DND-41 (cell line): ENCODE data around the gene MAP3K5.

Source experiments
- ATAC-seq: fragments of 200-7000 bp; cut with Tn5 transposase; 3 replicates; pipeline ENCODE4 v1.9.1; 2021; ENCODE audit warnings: low read depth; ENCODE audit not compliant: insufficient read depth
- DNase-seq: peaks from one replicate; pipeline ENCODE4 v3.0.0-alpha.2; 2020
- H2AFZ ChIP-seq: 2 replicates; pipeline ENCODE4 v1.6.0; 2012; ENCODE audit warnings: low read depth, low read length
- H3K27ac ChIP-seq: 2 replicates; pipeline ENCODE4 v1.5.1; 2012; ENCODE audit warnings: low read length, inconsistent platforms
- H3K27me3 ChIP-seq: fragments of 200-600 bp; sonication (generic); 2 replicates; pipeline ENCODE4 v1.6.0; 2012; ENCODE audit warnings: low read length, mild to moderate bottlenecking, inconsistent platforms; ENCODE audit not compliant: insufficient read depth, poor library complexity
- H3K36me3 ChIP-seq: 2 replicates; pipeline ENCODE4 v1.5.1; 2012; ENCODE audit warnings: low read length, inconsistent platforms; ENCODE audit not compliant: insufficient read depth
- H3K4me1 ChIP-seq: 2 replicates; pipeline ENCODE4 v1.5.1; 2012; ENCODE audit warnings: mild to moderate bottlenecking, low read length; ENCODE audit not compliant: insufficient read depth
- H3K4me2 ChIP-seq: 2 replicates; pipeline ENCODE4 v1.6.0; 2012; ENCODE audit warnings: mild to moderate bottlenecking, moderate library complexity, low read length, inconsistent platforms; ENCODE audit not compliant: insufficient read depth
- H3K4me3 ChIP-seq, 2 experiments: fragments of 200-600 bp in 1 of 2; shearing (Covaris generic) in 1 of 2; 2 replicates each; pipeline ENCODE4 v1.5.1; 2012 to 2016; ENCODE audit warnings: inconsistent platforms in 2 of 2, low read length in 2 of 2, mild to moderate bottlenecking in 2 of 2, low read depth in 1 of 2, moderate library complexity in 1 of 2
- H3K79me2 ChIP-seq: 2 replicates; pipeline ENCODE4 v1.6.0; 2012; ENCODE audit warnings: low read length, inconsistent platforms; ENCODE audit not compliant: insufficient read depth
- H3K9ac ChIP-seq: 2 replicates; pipeline ENCODE4 v1.6.0; 2012; ENCODE audit warnings: low read depth, mild to moderate bottlenecking, inconsistent platforms, low read length, moderate library complexity
- H3K9me3 ChIP-seq: 2 replicates; pipeline ENCODE4 v1.5.1; 2012; ENCODE audit warnings: low read length, moderate library complexity, mild to moderate bottlenecking, inconsistent platforms; ENCODE audit not compliant: insufficient read depth, severe bottlenecking
- H4K20me1 ChIP-seq: 2 replicates; pipeline ENCODE4 v1.6.0; 2012; ENCODE audit warnings: low read length; ENCODE audit not compliant: insufficient read depth
- EZH2 ChIP-seq: IDR thresholded peaks from 3 replicates; pipeline ENCODE4 v1.6.1; 2012; ENCODE audit warnings: borderline replicate concordance, low read depth, mild to moderate bottlenecking, moderate library complexity, low read length, inconsistent platforms; ENCODE audit not compliant: severe bottlenecking
- TF ChIP-seq, protein P1 (sequence below): IDR thresholded peaks from 2 replicates; pipeline ENCODE4 v1.5.1; 2012; ENCODE audit warnings: borderline replicate concordance, low read length, moderate library complexity, mild to moderate bottlenecking; ENCODE audit not compliant: poor library complexity, severe bottlenecking; ENCODE audit errors: extremely low read depth

Gene MAP3K5

DNA sequence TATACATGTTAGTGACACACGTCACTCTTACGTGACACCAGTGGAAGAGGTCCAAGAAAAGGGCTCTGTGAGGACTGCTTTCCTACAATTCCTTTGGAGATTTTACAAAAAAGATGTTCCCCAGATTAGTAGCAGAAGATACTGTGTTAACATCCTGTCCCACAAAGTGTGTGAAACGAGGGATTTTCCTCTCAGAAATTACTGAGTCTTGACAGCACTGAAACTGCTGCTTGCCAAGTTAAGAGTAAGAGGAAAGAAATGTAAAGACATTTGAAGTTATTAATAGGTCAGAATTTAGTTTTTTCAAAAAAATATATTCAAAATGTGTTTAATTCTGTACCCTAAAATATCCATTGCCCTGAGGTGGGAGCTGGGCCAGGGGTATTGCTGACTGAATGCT, 183.3 kb downstream of the MAP3K5 start:
- ATAC-seq: no peak
- Histone ChIP-seq H3K27me3 (peaks cover 3% of the 10 kb centered on the region), H2AFZ (no peak overlapping the region), H3K4me2 (no peak overlapping the region), H3K4me1 (no peaks in the 10 kb centered on the region), H3K4me3 (no peak overlapping the region), H4K20me1 (no peaks in the 10 kb centered on the region), H3K9ac (no peak overlapping the region), H3K79me2 (no peaks in the 10 kb centered on the region), H3K9me3 (no peaks in the 10 kb centered on the region), H3K27ac (no peak overlapping the region), H3K36me3 (no peaks in the 10 kb centered on the region)
- TF ChIP-seq, protein P1, sequence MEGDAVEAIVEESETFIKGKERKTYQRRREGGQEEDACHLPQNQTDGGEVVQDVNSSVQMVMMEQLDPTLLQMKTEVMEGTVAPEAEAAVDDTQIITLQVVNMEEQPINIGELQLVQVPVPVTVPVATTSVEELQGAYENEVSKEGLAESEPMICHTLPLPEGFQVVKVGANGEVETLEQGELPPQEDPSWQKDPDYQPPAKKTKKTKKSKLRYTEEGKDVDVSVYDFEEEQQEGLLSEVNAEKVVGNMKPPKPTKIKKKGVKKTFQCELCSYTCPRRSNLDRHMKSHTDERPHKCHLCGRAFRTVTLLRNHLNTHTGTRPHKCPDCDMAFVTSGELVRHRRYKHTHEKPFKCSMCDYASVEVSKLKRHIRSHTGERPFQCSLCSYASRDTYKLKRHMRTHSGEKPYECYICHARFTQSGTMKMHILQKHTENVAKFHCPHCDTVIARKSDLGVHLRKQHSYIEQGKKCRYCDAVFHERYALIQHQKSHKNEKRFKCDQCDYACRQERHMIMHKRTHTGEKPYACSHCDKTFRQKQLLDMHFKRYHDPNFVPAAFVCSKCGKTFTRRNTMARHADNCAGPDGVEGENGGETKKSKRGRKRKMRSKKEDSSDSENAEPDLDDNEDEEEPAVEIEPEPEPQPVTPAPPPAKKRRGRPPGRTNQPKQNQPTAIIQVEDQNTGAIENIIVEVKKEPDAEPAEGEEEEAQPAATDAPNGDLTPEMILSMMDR: no peak
- TF ChIP-seq EZH2: no peak
- DNase-seq: no peak

DNA sequence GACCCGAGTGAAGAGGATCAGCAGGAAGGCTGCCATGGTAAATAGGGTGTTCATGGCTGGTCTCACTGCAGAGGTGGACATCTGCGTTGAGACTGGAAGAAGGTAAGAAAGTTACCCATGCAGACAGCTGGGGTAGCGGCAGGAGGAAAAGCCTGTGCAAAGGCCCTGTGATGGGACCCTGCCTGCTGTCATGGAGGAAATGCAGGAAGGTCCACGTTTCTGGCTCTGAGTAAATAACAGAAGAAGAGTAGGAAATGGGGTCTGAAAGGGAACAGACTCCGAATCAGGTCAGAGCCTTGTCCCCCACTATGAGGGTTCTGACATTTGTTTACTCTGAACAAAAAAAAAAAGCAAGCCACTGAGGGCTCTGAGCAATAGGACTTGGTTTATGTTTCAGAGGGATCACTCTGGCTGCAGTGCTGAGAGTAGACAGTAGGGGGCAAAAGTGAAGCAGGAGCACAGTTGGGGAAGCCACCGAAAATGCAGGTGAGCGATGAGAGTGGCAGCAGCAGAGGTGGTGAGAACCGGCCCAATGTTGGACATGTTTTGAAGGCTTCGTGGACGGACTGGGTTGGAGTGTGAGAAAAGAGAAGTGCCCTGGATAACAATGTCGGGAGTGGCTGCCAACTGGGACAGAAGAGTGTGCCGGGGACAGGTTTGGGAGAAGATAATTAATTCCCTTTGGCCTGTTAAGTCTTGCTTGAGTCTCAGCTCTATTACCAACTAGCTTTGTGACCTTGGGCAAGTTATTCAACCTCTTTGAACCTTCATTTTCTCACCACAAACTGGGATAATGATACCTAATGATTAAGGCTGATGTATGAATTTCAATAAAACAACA, 184.1 kb downstream of the MAP3K5 start:
- Histone ChIP-seq H3K36me3 (no peaks in the 10 kb centered on the region), H3K27ac (no peak overlapping the region), H3K4me2 (no peak overlapping the region), H3K9me3 (no peaks in the 10 kb centered on the region), H3K4me1 (no peaks in the 10 kb centered on the region), H4K20me1 (no peaks in the 10 kb centered on the region), H3K79me2 (no peaks in the 10 kb centered on the region), H3K27me3 (no peaks in the 10 kb centered on the region), H2AFZ (no peak overlapping the region), H3K9ac (no peak overlapping the region), H3K4me3 (no peak overlapping the region)
- TF ChIP-seq EZH2: no peak
- TF ChIP-seq, protein P1: peak; percentile 80
- DNase-seq: peak; percentile 64
- peak; percentile 77 for ATAC-seq

DNA sequence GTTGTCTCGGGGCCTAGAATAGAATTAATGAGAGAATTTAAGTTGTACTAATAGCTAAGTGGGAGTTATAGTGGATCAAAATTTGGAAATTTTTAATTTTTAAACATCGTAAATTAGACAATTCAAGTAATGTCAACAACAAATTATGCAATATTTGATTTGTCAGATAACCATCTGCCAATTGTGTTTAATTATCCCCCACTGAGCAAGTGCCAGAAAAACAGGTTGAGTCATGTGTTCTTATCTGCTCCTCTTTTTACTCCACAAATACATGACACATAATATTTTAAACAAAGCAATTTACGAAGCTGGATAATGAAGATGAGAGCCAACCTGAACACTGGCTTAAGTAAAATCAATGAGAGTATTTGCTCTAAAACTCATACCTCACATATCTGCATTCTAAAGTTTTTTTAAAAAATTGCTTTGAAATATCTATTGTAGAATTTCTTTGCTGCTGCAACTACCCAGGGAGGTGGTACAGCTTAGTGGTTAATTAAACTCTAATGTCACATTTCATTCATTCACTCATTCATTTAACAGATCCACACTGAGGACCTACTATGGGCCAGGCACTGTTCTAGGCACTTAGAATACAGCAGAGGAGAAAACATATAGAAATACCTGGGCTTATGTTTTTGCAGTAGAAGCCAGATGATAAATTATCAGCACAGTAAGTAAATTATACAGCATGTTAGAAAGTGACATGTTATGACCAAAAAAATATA, 184.9 kb downstream of the MAP3K5 start:
- H3K27ac ChIP-seq: no peak overlapping the region
- H4K20me1 ChIP-seq: no peaks in the 10 kb centered on the region
- H3K79me2 ChIP-seq: no peaks in the 10 kb centered on the region
- TF ChIP-seq EZH2: no peak
- ATAC-seq: no peak
- H3K9me3 ChIP-seq: no peaks in the 10 kb centered on the region
- H3K9ac ChIP-seq: no peak overlapping the region
- no peak overlapping the region for H3K4me2 ChIP-seq
- H3K4me3 ChIP-seq: no peak overlapping the region
- H2AFZ ChIP-seq: no peak overlapping the region
- DNase-seq: no peak
- H3K4me1 ChIP-seq: no peaks in the 10 kb centered on the region
- no peaks in the 10 kb centered on the region for H3K27me3 ChIP-seq
- no peaks in the 10 kb centered on the region for H3K36me3 ChIP-seq

DNA sequence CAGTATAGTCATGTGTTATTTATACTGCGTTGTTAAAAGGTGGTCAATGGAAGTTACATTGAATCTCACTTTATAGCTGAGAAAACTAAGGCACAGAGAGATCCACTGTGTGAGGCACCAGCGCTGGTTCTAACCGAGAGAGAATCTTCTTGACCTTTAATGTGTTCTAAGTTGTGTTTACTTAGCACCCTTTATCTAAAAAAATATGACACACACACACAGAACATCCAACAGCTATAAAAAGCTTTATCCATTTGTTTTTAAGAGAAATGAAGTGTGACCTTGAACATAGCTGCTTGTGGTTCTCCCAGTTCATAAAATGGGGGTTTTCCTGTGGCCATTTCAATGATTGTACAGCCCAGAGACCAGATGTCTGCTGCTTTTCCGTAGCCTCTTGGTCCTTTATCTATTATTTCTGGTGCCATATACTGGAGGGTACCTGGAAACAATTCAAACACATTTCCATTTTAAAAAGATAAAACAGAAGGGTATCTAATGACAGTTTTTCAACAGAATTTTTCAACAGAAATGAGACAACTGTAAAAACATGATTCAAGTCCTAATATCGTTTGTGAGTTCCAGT, 187.3 kb downstream of the MAP3K5 start:
- H3K4me2 ChIP-seq: no peak overlapping the region
- H3K27me3 ChIP-seq: no peaks in the 10 kb centered on the region
- no peaks in the 10 kb centered on the region for H3K9me3 ChIP-seq
- H3K27ac ChIP-seq: no peak overlapping the region
- DNase-seq (no peak), ATAC-seq (no peak)
- H3K4me3 ChIP-seq: no peak overlapping the region
- no peaks in the 10 kb centered on the region for H3K4me1 ChIP-seq
- no peak overlapping the region for H2AFZ ChIP-seq
- H3K79me2 ChIP-seq: no peaks in the 10 kb centered on the region
- no peaks in the 10 kb centered on the region for H4K20me1 ChIP-seq
- no peaks in the 10 kb centered on the region for H3K36me3 ChIP-seq
- no peak overlapping the region for H3K9ac ChIP-seq
- no peak for TF ChIP-seq EZH2
- TF ChIP-seq, protein P1: no peak
